Neutrophil (primary cell): ENCODE data around the gene TGFBR1.

ENCODE experiments used
- H3K27ac ChIP-seq: fragments of 200-600 bp; sonication (generic); 2 replicates; pipeline ENCODE4 v1.5.1; 2016; ENCODE audit warnings: mild to moderate bottlenecking, moderate library complexity
- H3K27me3 ChIP-seq: fragments of 200-600 bp; sonication (generic); 2 replicates; pipeline ENCODE4 v1.6.0; 2016; ENCODE audit warnings: mild to moderate bottlenecking
- H3K36me3 ChIP-seq: fragments of 200-600 bp; sonication (generic); 2 replicates; pipeline ENCODE4 v1.5.1; 2017
- H3K4me1 ChIP-seq, 2 experiments: fragments of 200-600 bp in 1 of 2; sonication (generic) in 1 of 2; 1 replicate in 1 of 2; 2 replicates in 1 of 2; pipeline versions ENCODE4 v1.5.1 to v1.6.1; 2013 to 2016; ENCODE audit warnings: low read depth in 1 of 2, low read length in 1 of 2, mild to moderate bottlenecking in 1 of 2, moderate library complexity in 1 of 2; ENCODE audit not compliant: control insufficient read depth in 1 of 2, insufficient read depth in 1 of 2
- H3K4me3 ChIP-seq, 2 experiments: fragments of 200-600 bp in 1 of 2; sonication (generic) in 1 of 2; 1 replicate in 1 of 2; 2 replicates in 1 of 2; pipeline ENCODE4 v1.5.1; 2013 to 2016; ENCODE audit warnings: low read depth in 1 of 2, low read length in 1 of 2, mild to moderate bottlenecking in 1 of 2, moderate library complexity in 1 of 2
- H3K9me3 ChIP-seq: fragments of 200-600 bp; sonication (generic); 2 replicates; pipeline ENCODE4 v1.5.1; 2016
- TF ChIP-seq, protein P1 (sequence below): fragments of 200-600 bp; sonication (generic); IDR thresholded peaks from 2 replicates; pipeline ENCODE4 v1.5.1; 2016; ENCODE audit warnings: antibody characterized with exemption

TGFBR1 gene

DNA sequence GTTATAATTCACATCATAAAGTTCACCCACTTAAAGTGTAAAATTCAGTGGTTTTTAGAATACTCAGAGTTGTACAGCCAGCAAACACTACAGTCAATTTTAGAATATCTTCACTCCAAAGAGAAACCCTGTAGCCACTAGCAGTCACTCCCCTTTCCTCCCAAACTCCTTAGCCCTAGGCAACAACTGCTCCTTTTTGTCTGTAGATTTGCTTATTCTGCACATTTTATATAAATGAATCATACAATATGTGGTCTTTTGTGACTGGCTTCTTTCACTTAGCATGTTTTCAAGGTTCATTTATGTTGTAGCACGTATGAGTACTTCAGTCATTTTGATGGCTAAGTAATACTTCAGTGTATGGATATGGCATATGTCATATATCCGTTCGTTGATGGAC lies 38.7 kb downstream of the TGFBR1 start:
- no peak overlapping the region for H3K4me3 ChIP-seq
- H3K36me3 ChIP-seq, result peaks cover 91% of the 10 kb centered on the region
- H3K4me1 ChIP-seq, result no peaks in the 10 kb centered on the region
- H3K9me3 ChIP-seq, result no peaks in the 10 kb centered on the region
- TF ChIP-seq, protein P1, sequence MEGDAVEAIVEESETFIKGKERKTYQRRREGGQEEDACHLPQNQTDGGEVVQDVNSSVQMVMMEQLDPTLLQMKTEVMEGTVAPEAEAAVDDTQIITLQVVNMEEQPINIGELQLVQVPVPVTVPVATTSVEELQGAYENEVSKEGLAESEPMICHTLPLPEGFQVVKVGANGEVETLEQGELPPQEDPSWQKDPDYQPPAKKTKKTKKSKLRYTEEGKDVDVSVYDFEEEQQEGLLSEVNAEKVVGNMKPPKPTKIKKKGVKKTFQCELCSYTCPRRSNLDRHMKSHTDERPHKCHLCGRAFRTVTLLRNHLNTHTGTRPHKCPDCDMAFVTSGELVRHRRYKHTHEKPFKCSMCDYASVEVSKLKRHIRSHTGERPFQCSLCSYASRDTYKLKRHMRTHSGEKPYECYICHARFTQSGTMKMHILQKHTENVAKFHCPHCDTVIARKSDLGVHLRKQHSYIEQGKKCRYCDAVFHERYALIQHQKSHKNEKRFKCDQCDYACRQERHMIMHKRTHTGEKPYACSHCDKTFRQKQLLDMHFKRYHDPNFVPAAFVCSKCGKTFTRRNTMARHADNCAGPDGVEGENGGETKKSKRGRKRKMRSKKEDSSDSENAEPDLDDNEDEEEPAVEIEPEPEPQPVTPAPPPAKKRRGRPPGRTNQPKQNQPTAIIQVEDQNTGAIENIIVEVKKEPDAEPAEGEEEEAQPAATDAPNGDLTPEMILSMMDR, result no peak
- no peak overlapping the region for H3K27ac ChIP-seq
- no peaks in the 10 kb centered on the region for H3K27me3 ChIP-seq

DNA sequence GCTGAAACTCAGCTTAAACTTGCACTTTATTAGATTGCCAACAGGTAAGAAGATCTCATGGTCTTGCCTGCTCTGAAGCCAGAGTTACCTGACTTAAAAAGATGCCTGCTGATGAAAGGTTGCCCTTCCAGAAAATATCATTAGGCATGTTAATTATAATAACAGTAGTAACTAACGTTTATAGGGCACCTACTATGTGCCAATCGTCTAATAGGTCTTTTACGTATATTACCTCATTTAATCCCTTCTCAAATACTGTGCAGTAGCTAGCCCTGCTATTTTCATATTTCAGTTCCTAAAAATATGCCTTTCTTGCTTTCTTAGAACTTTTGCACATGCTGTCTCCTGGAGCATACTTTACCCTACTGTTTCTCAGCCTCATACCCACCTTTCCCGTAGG lies 40.1 kb downstream of the TGFBR1 start:
- Histone ChIP-seq H3K4me1 (no peaks in the 10 kb centered on the region), H3K9me3 (no peaks in the 10 kb centered on the region), H3K27ac (no peak overlapping the region), H3K4me3 (no peak overlapping the region), H3K27me3 (no peaks in the 10 kb centered on the region), H3K36me3 (peaks cover 92% of the 10 kb centered on the region)
- TF ChIP-seq, protein P1, result no peak

DNA sequence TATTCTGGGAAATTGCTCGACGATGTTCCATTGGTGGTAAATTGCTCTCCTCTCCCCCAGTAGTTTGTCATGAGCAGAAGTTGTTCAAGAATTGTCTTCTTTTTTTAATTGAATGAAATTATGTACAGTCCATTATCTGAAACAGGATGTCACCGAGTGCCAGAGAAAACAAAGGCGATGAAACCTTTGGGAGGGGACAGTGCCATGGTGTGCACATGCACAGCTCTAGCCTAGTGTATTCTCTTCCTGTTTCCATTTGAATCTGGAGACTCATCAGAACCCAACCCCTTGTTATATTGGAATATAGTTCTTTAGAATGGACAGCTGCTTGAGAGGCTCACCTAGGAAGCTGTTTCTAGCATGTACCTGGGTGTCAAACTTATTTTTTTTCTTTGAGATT lies 41.7 kb downstream of the TGFBR1 start:
- H3K4me1 ChIP-seq, result no peaks in the 10 kb centered on the region
- peaks cover 96% of the 10 kb centered on the region for H3K36me3 ChIP-seq
- no peaks in the 10 kb centered on the region for H3K27me3 ChIP-seq
- TF ChIP-seq, protein P1, result no peak
- no peak overlapping the region for H3K27ac ChIP-seq
- H3K4me3 ChIP-seq, result no peak overlapping the region
- H3K9me3 ChIP-seq, result no peaks in the 10 kb centered on the region

DNA sequence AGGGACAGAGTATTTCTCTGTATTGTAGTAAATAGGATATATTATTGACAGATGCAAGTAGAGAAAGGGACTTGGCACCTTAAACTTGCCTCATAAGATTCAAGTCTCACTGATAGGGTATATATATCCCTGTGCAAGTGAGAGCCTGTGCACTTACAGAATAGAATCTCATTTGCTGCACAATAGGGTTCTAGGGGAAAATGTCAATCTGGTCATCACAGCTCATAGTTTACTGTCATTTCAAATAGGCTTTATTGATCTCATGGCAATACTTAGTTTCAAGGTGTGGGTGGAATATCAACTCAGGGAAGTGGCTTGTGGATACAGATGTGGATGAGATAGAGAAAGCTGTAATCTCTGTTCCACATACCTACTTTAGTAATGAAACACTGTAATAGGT lies 42.3 kb downstream of the TGFBR1 start:
- Histone ChIP-seq H3K9me3 (no peaks in the 10 kb centered on the region), H3K4me1 (no peaks in the 10 kb centered on the region), H3K4me3 (no peak overlapping the region), H3K36me3 (peaks cover 96% of the 10 kb centered on the region), H3K27ac (no peak overlapping the region), H3K27me3 (no peaks in the 10 kb centered on the region)
- TF ChIP-seq, protein P1, result no peak

DNA sequence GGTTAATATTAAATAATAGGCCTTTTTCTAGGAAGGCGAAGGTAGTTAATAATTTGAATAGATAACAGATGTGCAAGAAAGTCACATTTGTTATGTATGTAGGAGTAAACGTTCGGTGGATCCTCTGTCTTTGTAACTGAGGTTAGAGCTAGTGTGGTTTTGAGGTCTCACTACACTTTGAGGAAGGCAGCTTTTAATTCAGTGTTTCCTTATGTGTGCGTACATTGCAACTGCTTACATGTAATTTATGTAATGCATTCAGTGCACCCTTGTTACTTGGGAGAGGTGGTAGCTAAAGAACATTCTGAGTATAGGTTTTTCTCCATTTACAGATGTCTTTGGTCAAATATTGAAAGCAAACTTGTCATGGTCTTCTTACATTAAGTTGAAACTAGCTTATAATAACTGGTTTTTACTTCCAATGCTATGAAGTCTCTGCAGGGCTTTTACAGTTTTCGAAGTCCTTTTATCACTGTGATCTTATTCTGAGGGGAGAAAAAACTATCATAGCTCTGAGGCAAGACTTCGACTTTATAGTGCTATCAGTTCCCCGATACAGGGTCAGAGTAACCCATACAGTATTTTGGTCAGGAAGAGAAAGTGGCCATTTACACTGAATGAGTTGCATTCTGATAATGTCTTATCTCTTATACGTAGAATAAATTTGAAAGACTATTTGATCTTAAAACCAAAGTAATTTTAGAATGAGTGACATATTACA lies 45.7 kb downstream of the TGFBR1 start:
- H3K4me1 ChIP-seq, result peaks cover 0 to 2% of the 10 kb centered on the region in 2 experiments
- no peak overlapping the region for H3K4me3 ChIP-seq
- H3K9me3 ChIP-seq, result no peaks in the 10 kb centered on the region
- H3K27me3 ChIP-seq, result no peaks in the 10 kb centered on the region
- TF ChIP-seq, protein P1, result no peak
- H3K36me3 ChIP-seq, result peaks cover 78% of the 10 kb centered on the region
- H3K27ac ChIP-seq, result no peak overlapping the region
